ENCODE results near the gene CYP2C19.
"Not testable (repeated sequence)": the region's sequence is repeated elsewhere in the genome, so short reads cannot be mapped to it uniquely, and the experiment has no call there.

Gene CYP2C19

GRCh38 chr10:94762393-94762792 is at the start of gene CYP2C19:
TSS of gene CYP2C19 (plus strand) at chr10:94762681. CDS start at chr10:94762706, 25 bp downstream.
- DNase-seq (ENCODE audit: low read depth in 2 of 2, low spot score in 1 of 2) = no peak

- DNase-seq (ENCODE audit: low read depth in 2 of 2, low spot score in 1 of 2) = no peak
Observed at GRCh38 chr10:94725871-94726270, 36.6 kb upstream of the CYP2C19 start.

- DNase-seq (ENCODE audit: low read depth in 2 of 2, low spot score in 1 of 2) = no peak
Observed at GRCh38 chr10:94735197-94735596, 27.3 kb upstream of the CYP2C19 start.

- no peak for DNase-seq (ENCODE audit: low read depth in 2 of 2, low spot score in 1 of 2)
Observed at GRCh38 chr10:94738588-94738987, 23.9 kb upstream of the CYP2C19 start.

- DNase-seq (ENCODE audit: low read depth in 2 of 2, low spot score in 1 of 2) = no peak
Observed at GRCh38 chr10:94747137-94747536, 15.3 kb upstream of the CYP2C19 start.

GRCh38 chr10:94747838-94748237 is 14.6 kb upstream of the CYP2C19 start:
- no peak for DNase-seq (ENCODE audit: low read depth in 2 of 2, low spot score in 1 of 2)

- no peak for DNase-seq (ENCODE audit: low read depth in 2 of 2, low spot score in 1 of 2)
Observed at GRCh38 chr10:94757916-94758315, 4.6 kb upstream of the CYP2C19 start.

- no peak for DNase-seq (ENCODE audit: low read depth in 2 of 2, low spot score in 1 of 2)
Observed at GRCh38 chr10:94760586-94761178, 1.8 kb upstream of the CYP2C19 start.

GRCh38 chr10:94775425-94775824 is 12.9 kb downstream of the CYP2C19 start:
- DNase-seq (ENCODE audit: low read depth in 2 of 2, low spot score in 1 of 2) = not testable (repeated sequence)

- DNase-seq (ENCODE audit: low read depth in 2 of 2, low spot score in 1 of 2) = no peak
Observed at GRCh38 chr10:94777886-94778458, 15.5 kb downstream of the CYP2C19 start.

GRCh38 chr10:94780844-94781243 is 18.4 kb downstream of the CYP2C19 start:
- no peak for DNase-seq (ENCODE audit: low read depth in 2 of 2, low spot score in 1 of 2)

GRCh38 chr10:94784256-94784655 is 21.8 kb downstream of the CYP2C19 start:
- DNase-seq (ENCODE audit: low read depth in 2 of 2, low spot score in 1 of 2) = no peak

GRCh38 chr10:94785211-94785610 is 22.7 kb downstream of the CYP2C19 start:
- DNase-seq (ENCODE audit: low read depth in 2 of 2, low spot score in 1 of 2) = no peak

GRCh38 chr10:94800551-94800950 is 38.1 kb downstream of the CYP2C19 start:
- not testable (repeated sequence) for DNase-seq (ENCODE audit: low read depth in 2 of 2, low spot score in 1 of 2)

- no peak for DNase-seq (ENCODE audit: low read depth in 2 of 2, low spot score in 1 of 2)
Observed at GRCh38 chr10:94803307-94803706, 40.8 kb downstream of the CYP2C19 start.

- not testable (repeated sequence) for DNase-seq (ENCODE audit: low read depth in 2 of 2, low spot score in 1 of 2)
Observed at GRCh38 chr10:94830025-94830424, 67.5 kb downstream of the CYP2C19 start.

- no peak for DNase-seq (ENCODE audit: low read depth in 2 of 2, low spot score in 1 of 2)
Observed at GRCh38 chr10:94846204-94846603, 83.7 kb downstream of the CYP2C19 start.

GRCh38 chr10:94850766-94851165 is 88.3 kb downstream of the CYP2C19 start:
- no peak for DNase-seq (ENCODE audit: low read depth in 2 of 2, low spot score in 1 of 2)

- DNase-seq (ENCODE audit: low read depth in 2 of 2, low spot score in 1 of 2) = no peak
Observed at GRCh38 chr10:94851263-94851662, 88.8 kb downstream of the CYP2C19 start.

GRCh38 chr10:94852438-94852837 is 90.0 kb downstream of the CYP2C19 start:
- no peak for DNase-seq (ENCODE audit: low read depth in 2 of 2, low spot score in 1 of 2)

GRCh38 chr10:94853065-94853464 is 90.6 kb downstream of the CYP2C19 start:
- DNase-seq (ENCODE audit: low read depth in 2 of 2, low spot score in 1 of 2) = no peak

- no peak for DNase-seq (ENCODE audit: low read depth in 2 of 2, low spot score in 1 of 2)
Observed at GRCh38 chr10:94858005-94858404, 95.5 kb downstream of the CYP2C19 start.

- DNase-seq (ENCODE audit: low read depth in 2 of 2, low spot score in 1 of 2) = no peak
Observed at GRCh38 chr10:94859086-94859485, 96.6 kb downstream of the CYP2C19 start.
